Measurements from ENCODE around the gene SMIM26. TPM values are rescaled to one million over a fixed set of nuclear protein-coding genes. Genes with fewer than 3 reads are reported as not detected.

Gene SMIM26
- polyA plus RNA-seq, 1 experiment: 108 TPM

DNA sequence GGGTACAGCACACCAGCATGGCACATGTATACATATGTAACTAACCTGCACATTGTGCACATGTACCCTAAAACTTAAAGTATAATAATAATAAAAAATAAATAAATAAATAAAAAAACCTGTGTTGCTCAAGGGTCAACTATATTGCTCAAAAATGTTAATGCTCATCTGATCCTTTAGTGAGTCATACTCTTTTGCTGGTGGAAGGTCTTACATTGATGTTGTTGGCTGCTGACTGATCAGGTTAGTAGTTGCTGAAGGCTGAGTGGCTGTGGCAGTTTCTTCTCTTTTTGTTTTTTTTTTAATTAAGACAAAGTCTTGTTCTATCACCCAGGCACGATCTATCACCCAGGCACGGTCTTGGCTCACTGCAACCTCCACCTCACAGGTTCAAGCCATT lies 29.6 kb upstream of the SMIM26 start:
- Histone ChIP-seq H3K27me3 (ENCODE audit: control insufficient read depth, insufficient read depth, low read length) (no peaks in the 10 kb centered on the region), H3K36me3 (ENCODE audit: control insufficient read depth, insufficient read depth, low read length) (peaks cover 8% of the 10 kb centered on the region), H3K4me3 (ENCODE audit: low read depth, low read length) (no peak overlapping the region)
- DNase-seq (ENCODE audit: low read depth): no peak
- ChIA-PET CTCF (no interaction called here), POLR2A (no interaction called here)
- TF ChIP-seq, protein P1, sequence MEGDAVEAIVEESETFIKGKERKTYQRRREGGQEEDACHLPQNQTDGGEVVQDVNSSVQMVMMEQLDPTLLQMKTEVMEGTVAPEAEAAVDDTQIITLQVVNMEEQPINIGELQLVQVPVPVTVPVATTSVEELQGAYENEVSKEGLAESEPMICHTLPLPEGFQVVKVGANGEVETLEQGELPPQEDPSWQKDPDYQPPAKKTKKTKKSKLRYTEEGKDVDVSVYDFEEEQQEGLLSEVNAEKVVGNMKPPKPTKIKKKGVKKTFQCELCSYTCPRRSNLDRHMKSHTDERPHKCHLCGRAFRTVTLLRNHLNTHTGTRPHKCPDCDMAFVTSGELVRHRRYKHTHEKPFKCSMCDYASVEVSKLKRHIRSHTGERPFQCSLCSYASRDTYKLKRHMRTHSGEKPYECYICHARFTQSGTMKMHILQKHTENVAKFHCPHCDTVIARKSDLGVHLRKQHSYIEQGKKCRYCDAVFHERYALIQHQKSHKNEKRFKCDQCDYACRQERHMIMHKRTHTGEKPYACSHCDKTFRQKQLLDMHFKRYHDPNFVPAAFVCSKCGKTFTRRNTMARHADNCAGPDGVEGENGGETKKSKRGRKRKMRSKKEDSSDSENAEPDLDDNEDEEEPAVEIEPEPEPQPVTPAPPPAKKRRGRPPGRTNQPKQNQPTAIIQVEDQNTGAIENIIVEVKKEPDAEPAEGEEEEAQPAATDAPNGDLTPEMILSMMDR (IDR thresholded peaks at IDR 0.05; ENCODE audit: insufficient read depth, low read depth, low read length): no peak

DNA sequence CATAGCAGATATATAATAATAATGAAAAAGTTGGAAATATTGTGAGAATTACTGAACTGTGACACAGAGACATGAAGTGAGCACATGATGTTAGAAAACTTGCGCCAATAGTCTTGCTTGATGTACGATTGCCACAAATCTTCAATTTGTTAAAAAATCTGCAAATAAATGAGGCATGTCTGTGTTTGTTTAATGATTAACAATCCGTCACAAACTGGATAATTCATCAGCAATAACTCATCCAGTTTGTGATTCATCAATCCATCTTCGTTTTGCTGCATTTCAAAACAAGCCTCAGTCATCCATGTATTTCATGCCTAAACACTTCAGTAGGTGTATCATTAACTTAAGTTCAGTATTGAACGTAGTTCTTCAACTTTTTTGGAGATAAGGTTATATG lies 25.5 kb upstream of the SMIM26 start:
- Histone ChIP-seq H3K36me3 (ENCODE audit: control insufficient read depth, insufficient read depth, low read length) (peaks cover 9% of the 10 kb centered on the region), H3K27me3 (ENCODE audit: control insufficient read depth, insufficient read depth, low read length) (no peaks in the 10 kb centered on the region), H3K4me3 (ENCODE audit: low read depth, low read length) (no peak overlapping the region)
- ChIA-PET POLR2A (no interaction called here), CTCF (no interaction called here)
- no peak for DNase-seq (ENCODE audit: low read depth)
- TF ChIP-seq, protein P1 (IDR thresholded peaks at IDR 0.05; ENCODE audit: insufficient read depth, low read depth, low read length): no peak

DNA sequence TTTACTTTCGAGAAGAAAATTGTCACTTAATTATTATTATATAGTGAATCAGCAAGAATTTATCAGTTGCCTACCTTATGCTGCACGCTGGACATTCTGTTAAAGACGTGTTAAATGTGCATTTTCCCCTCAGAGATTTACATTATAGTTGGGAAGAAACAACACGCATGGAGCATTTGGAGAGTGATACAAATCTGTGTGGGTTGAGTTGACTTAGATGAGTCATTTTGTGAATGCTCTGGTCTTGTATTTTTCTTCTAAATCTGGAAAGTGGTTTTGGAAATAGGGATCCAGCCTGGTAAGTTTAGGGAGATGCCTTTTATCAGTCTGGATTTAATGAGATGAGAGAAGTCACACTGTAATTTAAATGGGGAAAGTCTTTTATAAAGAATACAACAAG lies 24.0 kb upstream of the SMIM26 start:
- Histone ChIP-seq H3K36me3 (ENCODE audit: control insufficient read depth, insufficient read depth, low read length) (peaks cover 13% of the 10 kb centered on the region), H3K4me3 (ENCODE audit: low read depth, low read length) (no peak overlapping the region), H3K27me3 (ENCODE audit: control insufficient read depth, insufficient read depth, low read length) (no peaks in the 10 kb centered on the region)
- POLR2A ChIA-PET: no interaction called here
- DNase-seq (ENCODE audit: low read depth): no peak
- CTCF ChIA-PET: no interaction called here
- TF ChIP-seq, protein P1 (IDR thresholded peaks at IDR 0.05; ENCODE audit: insufficient read depth, low read depth, low read length): no peak

DNA sequence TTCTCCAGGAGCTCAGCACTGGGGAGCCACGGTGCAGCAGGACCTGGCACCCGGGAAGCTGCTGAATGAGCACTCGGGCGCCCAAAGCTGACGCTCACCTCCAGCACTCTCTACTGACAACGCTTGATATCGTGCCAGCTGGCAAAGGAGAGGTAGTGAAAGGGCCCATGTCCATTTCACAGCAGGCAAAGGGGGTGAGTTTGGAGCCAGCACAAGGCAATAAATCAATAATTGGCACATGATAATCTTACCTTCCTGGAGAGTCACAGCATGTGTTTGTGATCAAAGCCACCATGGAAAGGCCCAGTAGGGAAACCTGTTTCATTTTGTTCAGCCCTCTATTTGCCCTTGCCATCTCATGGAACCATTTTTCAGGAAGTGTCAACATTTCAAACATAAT lies 23.3 kb upstream of the SMIM26 start:
- no peak for DNase-seq (ENCODE audit: low read depth)
- Histone ChIP-seq H3K4me3 (ENCODE audit: low read depth, low read length) (no peak overlapping the region), H3K36me3 (ENCODE audit: control insufficient read depth, insufficient read depth, low read length) (peaks cover 13% of the 10 kb centered on the region), H3K27me3 (ENCODE audit: control insufficient read depth, insufficient read depth, low read length) (no peaks in the 10 kb centered on the region)
- CTCF ChIA-PET: no interaction called here
- POLR2A ChIA-PET: no interaction called here
- TF ChIP-seq, protein P1 (IDR thresholded peaks at IDR 0.05; ENCODE audit: insufficient read depth, low read depth, low read length): no peak

DNA sequence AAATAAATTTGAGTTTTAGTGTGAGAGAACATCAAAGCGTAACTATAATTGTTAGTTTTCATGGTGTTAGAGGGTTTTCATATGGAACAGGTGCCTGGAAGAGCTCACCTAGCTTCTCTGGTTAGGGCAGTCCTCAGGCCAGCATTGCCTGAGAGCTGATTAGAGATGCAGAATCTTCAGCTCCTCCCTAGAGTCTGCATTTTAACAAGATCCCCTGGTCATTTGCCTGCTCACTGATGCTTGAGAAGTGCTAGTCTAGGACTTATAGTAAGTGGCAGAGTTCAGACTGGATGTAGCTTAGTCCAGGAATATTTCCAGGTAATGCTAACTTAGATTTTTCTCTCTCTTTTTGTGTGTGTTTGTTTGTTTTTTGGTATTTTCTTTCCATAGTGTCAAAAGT lies 21.7 kb upstream of the SMIM26 start:
- no peak for DNase-seq (ENCODE audit: low read depth)
- Histone ChIP-seq H3K4me3 (ENCODE audit: low read depth, low read length) (no peak overlapping the region), H3K27me3 (ENCODE audit: control insufficient read depth, insufficient read depth, low read length) (no peaks in the 10 kb centered on the region), H3K36me3 (ENCODE audit: control insufficient read depth, insufficient read depth, low read length) (peaks cover 14% of the 10 kb centered on the region)
- ChIA-PET POLR2A (no interaction called here), CTCF (no interaction called here)
- TF ChIP-seq, protein P1 (IDR thresholded peaks at IDR 0.05; ENCODE audit: insufficient read depth, low read depth, low read length): no peak
